Erythroblast (primary cell): ENCODE results near the gene STX7.

Source experiments
- GATA1 ChIP-seq: IDR thresholded peaks from 2 replicates; pipeline ENCODE4 v1.6.1; 2011; ENCODE audit warnings: low read depth, mild to moderate bottlenecking, control low read depth, low read length, moderate library complexity
- POLR2A ChIP-seq: IDR thresholded peaks from 2 replicates; pipeline ENCODE4 v1.6.1; 2011; ENCODE audit warnings: mild to moderate bottlenecking, low read length

- TF ChIP-seq POLR2A (no peak), GATA1 (no peak)
Measured at GRCh38 chr6:132491303-132491702, 21.6 kb downstream of the STX7 start.
